Measurements from ENCODE around the gene MTMR1.

MTMR1 gene

GRCh38 chrX:150763810-150764209, 70.6 kb downstream of the MTMR1 start:
- H3K79me2 ChIP-seq (ENCODE audit: insufficient read depth, low read length) = no peaks in the 10 kb centered on the region
- no peak overlapping the region for H2AFZ ChIP-seq (ENCODE audit: low read depth, low read length, severe bottlenecking)
- no peaks in the 10 kb centered on the region for H3F3A ChIP-seq (ENCODE audit: insufficient read depth)
- H3K9ac ChIP-seq (ENCODE audit: low read length) = no peak overlapping the region
- H3K9me3 ChIP-seq (ENCODE audit: insufficient read depth, low read length) = no peaks in the 10 kb centered on the region
- no peaks in the 10 kb centered on the region for H3K36me3 ChIP-seq (ENCODE audit: low read length)
- no peaks in the 10 kb centered on the region for H3K9me2 ChIP-seq (replicated peaks; ENCODE audit: insufficient read depth, low read length)
- H3K27ac ChIP-seq (ENCODE audit: low read depth, low read length) = no peak overlapping the region
- TF ChIP-seq CTCF (IDR thresholded peaks at IDR 0.05; ENCODE audit: insufficient read depth, low read length, poor library complexity, severe bottlenecking) (no peak), EZH2phosphoT487 (conservative IDR thresholded peaks at IDR 0.05; ENCODE audit: low read length) (no peak)
- H3K4me3 ChIP-seq (ENCODE audit: insufficient read depth, low read length, poor library complexity, severe bottlenecking) = no peak overlapping the region
- H3K4me2 ChIP-seq (ENCODE audit: low read depth, low read length, poor library complexity, severe bottlenecking) = no peak overlapping the region
- H3K27me3 ChIP-seq (ENCODE audit: low read length) = no peaks in the 10 kb centered on the region
- H4K20me1 ChIP-seq (ENCODE audit: low read depth, low read length) = no peaks in the 10 kb centered on the region

GRCh38 chrX:150765237-150765636, 72.0 kb downstream of the MTMR1 start:
- H3K9me3 ChIP-seq (ENCODE audit: insufficient read depth, low read length) = no peaks in the 10 kb centered on the region
- H3K36me3 ChIP-seq (ENCODE audit: low read length) = no peaks in the 10 kb centered on the region
- no peak overlapping the region for H3K4me2 ChIP-seq (ENCODE audit: low read depth, low read length, poor library complexity, severe bottlenecking)
- no peaks in the 10 kb centered on the region for H3K9me2 ChIP-seq (replicated peaks; ENCODE audit: insufficient read depth, low read length)
- H4K20me1 ChIP-seq (ENCODE audit: low read depth, low read length) = no peaks in the 10 kb centered on the region
- H3F3A ChIP-seq (ENCODE audit: insufficient read depth) = no peaks in the 10 kb centered on the region
- H3K9ac ChIP-seq (ENCODE audit: low read length) = no peak overlapping the region
- H2AFZ ChIP-seq (ENCODE audit: low read depth, low read length, severe bottlenecking) = no peak overlapping the region
- H3K27me3 ChIP-seq (ENCODE audit: low read length) = no peaks in the 10 kb centered on the region
- no peak for TF ChIP-seq CTCF (IDR thresholded peaks at IDR 0.05; ENCODE audit: insufficient read depth, low read length, poor library complexity, severe bottlenecking)
- TF ChIP-seq EZH2phosphoT487 (conservative IDR thresholded peaks at IDR 0.05; ENCODE audit: low read length) = no peak
- no peak overlapping the region for H3K4me3 ChIP-seq (ENCODE audit: insufficient read depth, low read length, poor library complexity, severe bottlenecking)
- no peak overlapping the region for H3K27ac ChIP-seq (ENCODE audit: low read depth, low read length)
- H3K79me2 ChIP-seq (ENCODE audit: insufficient read depth, low read length) = no peaks in the 10 kb centered on the region

GRCh38 chrX:150765782-150766350, 72.7 kb downstream of the MTMR1 start:
- no peak overlapping the region for H2AFZ ChIP-seq (ENCODE audit: low read depth, low read length, severe bottlenecking)
- H3K4me2 ChIP-seq (ENCODE audit: low read depth, low read length, poor library complexity, severe bottlenecking) = no peak overlapping the region
- no peaks in the 10 kb centered on the region for H3K27me3 ChIP-seq (ENCODE audit: low read length)
- H4K20me1 ChIP-seq (ENCODE audit: low read depth, low read length) = no peaks in the 10 kb centered on the region
- no peaks in the 10 kb centered on the region for H3K36me3 ChIP-seq (ENCODE audit: low read length)
- H3K4me3 ChIP-seq (ENCODE audit: insufficient read depth, low read length, poor library complexity, severe bottlenecking) = no peak overlapping the region
- H3K9ac ChIP-seq (ENCODE audit: low read length) = no peak overlapping the region
- no peaks in the 10 kb centered on the region for H3K79me2 ChIP-seq (ENCODE audit: insufficient read depth, low read length)
- no peaks in the 10 kb centered on the region for H3K9me3 ChIP-seq (ENCODE audit: insufficient read depth, low read length)
- no peaks in the 10 kb centered on the region for H3F3A ChIP-seq (ENCODE audit: insufficient read depth)
- TF ChIP-seq EZH2phosphoT487 (conservative IDR thresholded peaks at IDR 0.05; ENCODE audit: low read length) (no peak), CTCF (IDR thresholded peaks at IDR 0.05; ENCODE audit: insufficient read depth, low read length, poor library complexity, severe bottlenecking) (no peak)
- H3K9me2 ChIP-seq (replicated peaks; ENCODE audit: insufficient read depth, low read length) = no peaks in the 10 kb centered on the region
- no peak overlapping the region for H3K27ac ChIP-seq (ENCODE audit: low read depth, low read length)
